NAMALWA (cell line): Measurements from ENCODE around the gene HTRA3.

Source experiments
- DNase-seq: peaks from one replicate; pipeline ENCODE4 v3.0.0-alpha.2; 2015; ENCODE audit warnings: low spot score

Gene HTRA3

GRCh38 chr4:8247047-8247930 lies 22.3 kb upstream of the HTRA3 start:
- no peak for DNase-seq

GRCh38 chr4:8248091-8248490 lies 21.5 kb upstream of the HTRA3 start:
- no peak for DNase-seq

DNA sequence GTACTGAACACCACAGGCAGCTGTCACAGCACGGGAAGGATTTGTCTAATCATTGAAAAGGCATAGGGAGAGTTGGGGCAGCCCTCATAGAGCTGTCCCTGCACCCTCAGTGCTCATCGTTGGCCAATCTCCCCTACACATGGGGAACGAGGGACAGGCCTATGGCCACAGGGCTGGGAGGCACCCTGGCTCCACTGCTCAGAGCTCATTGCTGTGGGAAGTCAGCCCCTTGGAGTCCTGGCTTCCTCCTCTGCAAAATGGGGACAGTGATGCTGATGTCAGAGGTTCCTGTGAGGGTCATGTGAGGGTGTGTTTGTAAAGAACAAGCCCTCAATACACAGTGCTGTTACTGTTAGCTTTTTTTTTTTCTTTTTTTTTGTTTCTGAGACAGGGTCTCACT lies 19.3 kb upstream of the HTRA3 start:
- DNase-seq, result no peak

- no peak for DNase-seq
Measured at GRCh38 chr4:8250637-8251036, 18.9 kb upstream of the HTRA3 start.

DNA sequence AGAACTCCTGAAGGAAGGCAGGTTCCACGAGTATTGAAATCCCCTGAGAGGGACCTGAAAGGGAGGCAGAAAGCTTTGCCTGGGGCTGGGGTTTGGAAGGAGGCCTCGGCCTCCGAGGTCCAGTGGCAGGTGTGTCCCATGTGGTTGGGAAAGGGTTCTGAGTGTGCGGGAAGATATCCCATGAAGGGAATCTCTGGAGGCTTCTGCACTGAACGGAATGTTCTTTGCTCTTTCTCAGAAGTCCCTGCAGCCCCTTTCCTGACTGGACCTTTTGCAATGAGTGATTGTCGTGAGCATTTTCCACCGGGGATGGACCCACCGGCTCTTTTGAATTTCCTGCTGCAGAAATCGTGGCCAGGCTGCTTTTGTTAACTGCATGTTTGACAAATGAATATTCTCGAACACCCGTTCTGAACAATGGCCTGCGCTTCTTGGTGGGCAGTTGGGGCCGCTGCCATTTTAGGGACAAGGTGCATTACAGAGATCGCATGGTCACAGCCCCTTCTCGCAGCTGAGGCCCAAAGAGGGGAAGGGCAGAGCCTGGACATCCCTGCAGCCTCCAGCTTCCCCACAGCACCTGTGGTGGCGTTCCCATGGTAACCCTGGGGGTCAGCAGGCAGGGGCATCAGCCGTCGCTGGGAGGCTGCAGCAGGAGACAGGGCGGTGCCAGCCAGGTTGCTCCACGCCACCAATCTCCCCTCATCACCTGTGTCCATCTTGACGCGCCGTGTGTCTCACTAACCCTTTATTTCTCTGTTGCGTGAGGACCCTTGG lies 18.3 kb upstream of the HTRA3 start:
- DNase-seq, result no peak

- DNase-seq, result no peak
Measured at GRCh38 chr4:8252301-8253173, 17.0 kb upstream of the HTRA3 start.

DNA sequence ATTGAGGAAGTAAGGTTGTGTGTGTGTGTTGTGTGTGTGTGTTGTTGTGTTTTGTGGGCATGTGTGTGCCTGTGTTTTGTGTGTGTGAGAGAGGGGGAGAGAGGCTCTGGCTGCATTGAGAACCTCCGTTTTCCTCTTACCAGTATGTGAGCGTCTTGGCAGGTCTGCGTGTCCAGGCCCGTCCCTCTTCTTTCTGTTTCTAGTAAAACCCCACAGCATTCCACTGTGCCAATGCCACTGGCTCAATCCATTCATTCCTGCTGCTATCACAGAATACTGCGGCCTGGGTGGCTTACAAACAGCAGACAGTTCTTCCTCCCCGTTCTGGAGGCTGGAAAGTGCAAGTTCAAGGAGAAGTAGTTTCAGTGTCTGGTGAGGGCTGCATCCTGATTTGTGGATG lies 15.5 kb upstream of the HTRA3 start:
- DNase-seq, result no peak

GRCh38 chr4:8255698-8256441 lies 13.7 kb upstream of the HTRA3 start:
- no peak for DNase-seq

DNA sequence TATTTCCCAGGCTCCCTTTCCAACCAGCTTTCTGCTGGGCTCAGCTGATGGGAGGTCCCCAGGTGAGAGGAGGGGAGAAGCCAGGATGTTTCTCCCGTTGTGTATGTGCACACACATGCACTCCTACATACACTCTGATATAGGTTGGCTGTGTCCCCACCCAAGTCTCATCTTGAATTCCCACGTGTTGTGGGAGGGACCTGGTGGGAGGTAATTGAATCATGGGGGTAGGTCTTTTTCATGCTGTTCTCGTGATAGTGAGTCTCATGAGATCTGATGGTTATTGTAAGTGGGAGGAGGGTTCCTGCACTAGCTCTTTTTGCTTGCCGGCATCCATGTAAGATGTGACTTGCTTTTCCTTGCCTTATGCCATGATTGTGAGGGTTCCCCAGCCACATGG lies 11.7 kb upstream of the HTRA3 start:
- no peak for DNase-seq

DNA sequence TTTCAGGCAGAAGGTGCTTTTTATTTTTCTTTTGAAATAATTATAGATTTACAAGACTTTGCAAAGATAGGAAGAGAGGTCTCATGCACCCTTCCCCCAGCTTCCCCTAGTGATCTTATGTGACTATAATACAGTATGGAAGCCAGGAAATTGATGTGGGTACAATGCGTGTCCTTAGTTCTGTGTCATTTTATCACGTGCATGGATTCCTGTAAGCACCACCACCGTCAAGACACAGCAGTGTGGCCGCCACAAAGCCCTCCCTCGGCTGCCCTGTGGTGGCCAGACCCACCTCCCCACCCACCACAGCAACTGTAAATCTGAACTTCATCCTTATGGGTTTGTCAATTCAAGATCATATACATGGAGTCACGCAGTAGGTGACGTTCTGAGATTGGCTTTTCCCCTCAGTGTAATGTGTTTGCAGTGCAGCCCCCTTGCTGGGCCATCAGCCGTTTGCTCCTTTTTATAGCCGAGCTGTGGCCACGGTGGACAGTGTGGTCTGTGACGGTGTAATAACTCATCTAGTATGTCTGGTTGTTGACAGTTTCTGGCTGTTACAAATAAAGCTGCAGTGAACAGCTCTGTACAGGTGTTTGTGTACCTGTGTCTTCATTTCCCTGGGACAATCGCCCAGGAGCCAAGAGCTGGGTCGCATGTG lies 10.9 kb upstream of the HTRA3 start:
- DNase-seq, result no peak

- DNase-seq, result no peak
Measured at GRCh38 chr4:8259743-8260430, 9.7 kb upstream of the HTRA3 start.

- no peak for DNase-seq
Measured at GRCh38 chr4:8260656-8261111, 8.9 kb upstream of the HTRA3 start.

- DNase-seq, result no peak
Measured at GRCh38 chr4:8261851-8262535, 7.6 kb upstream of the HTRA3 start.

- no peak for DNase-seq
Measured at GRCh38 chr4:8262637-8263322, 6.8 kb upstream of the HTRA3 start.

DNA sequence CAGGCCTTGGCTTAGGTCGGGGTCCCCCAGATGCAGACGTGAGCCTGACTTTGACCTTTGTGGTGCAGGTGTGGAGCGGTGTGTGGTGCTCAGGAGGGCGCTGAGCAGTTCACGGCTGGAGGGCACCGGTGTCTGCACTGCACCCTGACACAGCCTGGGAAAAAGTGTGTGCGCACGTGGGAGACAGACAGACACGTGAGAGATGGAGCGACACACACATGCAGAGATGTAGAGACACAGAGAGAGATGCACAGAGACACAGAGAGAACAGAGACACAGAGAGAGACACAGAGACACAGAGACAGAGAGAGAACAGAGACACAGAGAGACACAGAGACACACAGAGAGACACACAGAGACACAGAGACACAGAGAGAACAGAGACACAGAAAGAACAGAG lies 6.2 kb upstream of the HTRA3 start:
- DNase-seq, result no peak

- DNase-seq, result no peak
Measured at GRCh38 chr4:8264106-8264505, 5.4 kb upstream of the HTRA3 start.

DNA sequence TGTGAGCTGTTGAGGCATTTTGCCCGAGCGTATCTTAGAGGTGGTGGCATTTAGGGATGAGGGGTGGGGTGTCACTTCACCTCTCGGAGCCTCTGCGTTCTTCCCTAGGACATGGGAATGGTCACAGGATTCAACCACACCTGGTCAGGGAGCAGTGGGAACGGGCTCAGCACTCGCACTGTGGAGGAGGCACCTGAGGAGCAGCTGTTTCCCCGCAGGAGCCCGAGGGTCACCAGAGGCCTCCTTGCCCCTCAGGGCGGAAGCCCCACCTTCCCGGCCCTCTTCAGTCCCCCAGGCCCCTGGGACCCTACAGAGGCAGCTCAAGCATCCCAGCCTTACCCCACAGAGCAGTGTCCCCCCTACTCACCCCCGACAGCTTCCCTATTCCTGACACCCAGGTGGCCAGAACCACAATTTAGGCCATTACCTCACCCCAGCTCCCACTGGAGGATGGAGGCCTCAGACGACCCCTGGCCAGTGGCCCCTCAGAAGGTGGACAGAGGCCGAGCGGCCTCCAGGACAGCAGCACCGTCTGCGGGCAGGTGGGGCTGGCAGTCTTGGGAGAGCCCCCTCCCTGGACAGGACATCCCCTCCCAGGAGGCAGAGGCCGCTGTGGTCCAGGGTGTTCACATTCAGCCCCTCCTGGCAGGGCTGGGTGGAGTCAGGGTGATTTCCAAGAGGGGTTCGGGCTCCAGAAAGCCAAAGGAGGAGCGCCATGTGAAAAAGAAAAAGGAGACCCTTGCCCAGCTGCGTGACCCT lies 4.2 kb upstream of the HTRA3 start:
- no peak for DNase-seq

DNA sequence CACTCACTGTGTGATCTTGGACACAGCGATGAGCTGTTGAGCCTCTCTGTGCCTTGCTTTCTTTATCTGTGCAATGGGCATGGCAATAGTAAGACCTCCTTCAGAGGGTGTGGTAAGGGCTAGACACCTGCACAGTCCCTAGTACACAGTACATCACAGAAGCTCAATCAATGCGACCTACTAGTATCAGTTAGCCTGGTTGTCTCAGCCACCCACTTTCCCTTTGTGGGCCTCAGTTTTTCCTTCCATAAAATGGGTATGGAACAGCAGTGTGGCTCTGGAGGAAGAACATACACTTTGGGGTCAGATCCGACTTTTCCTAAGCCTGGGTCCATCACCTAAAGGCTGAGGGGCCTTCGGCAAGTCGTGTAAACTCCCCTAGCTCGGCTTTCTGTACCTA lies 3.5 kb upstream of the HTRA3 start:
- DNase-seq, result no peak
